Activated T-cell treated with anti-CD3 and anti-CD28 coated beads, Interleukin-2, amount 50 U/mL, for 4 hours (primary cell): Measurements from ENCODE around the gene CD52. TPM values are rescaled to one million over a fixed set of nuclear protein-coding genes. Genes with fewer than 3 reads are reported as not detected.
A peak's percentile ranks its signal among the peaks of the same experiment; 100 is the strongest.

Experiments
- ATAC-seq, 2 donors: fragments of 200-7000 bp; cut with Tn5 transposase; one replicate each; pipeline ENCODE4 v1.10.0; 2021
- DNase-seq: peaks from one replicate; pipeline ENCODE4 v3.0.0-alpha.2; 2020
- H3K27me3 Mint-ChIP-seq: one replicate; pipeline ENCODE4 v1.8.0; 2021; ENCODE audit warnings: low read depth, mixed read lengths
- H3K36me3 Mint-ChIP-seq: one replicate; pipeline ENCODE4 v1.8.0; 2022; ENCODE audit warnings: mixed read lengths; ENCODE audit not compliant: insufficient read depth
- H3K4me1 Mint-ChIP-seq: one replicate; pipeline ENCODE4 v1.8.0; 2021; ENCODE audit warnings: low read depth, mixed read lengths
- H3K4me3 Mint-ChIP-seq: one replicate; pipeline ENCODE4 v1.8.0; 2021; ENCODE audit warnings: mild to moderate bottlenecking, moderate library complexity, mixed read lengths
- H3K9me3 Mint-ChIP-seq: one replicate; pipeline ENCODE4 v1.8.0; 2021; ENCODE audit warnings: mixed read lengths
- total RNA-seq, 3 donors: library from RNA; stranded (reverse); gene quantifications; one replicate each; pipeline ENCODE4 v1.2.1, GENCODE V29; 2021

CD52 gene
- total RNA-seq, 3 donors from 2014 or later: 82.3 to 99.4 (median 93.8) TPM

GRCh38 chr1:26281091-26281958 is 36.4 kb upstream of the CD52 start:
- peaks cover 38% of the 10 kb centered on the region for H3K36me3 Mint-ChIP-seq
- DNase-seq (no peak), ATAC-seq (no peak)
- peak overlapping the region; percentile 88 for H3K4me3 Mint-ChIP-seq
- H3K9me3 Mint-ChIP-seq: no peaks in the 10 kb centered on the region
- peaks cover 88% of the 10 kb centered on the region for H3K4me1 Mint-ChIP-seq
- H3K27me3 Mint-ChIP-seq: no peaks in the 10 kb centered on the region

- H3K9me3 Mint-ChIP-seq: no peaks in the 10 kb centered on the region
- H3K36me3 Mint-ChIP-seq: peaks cover 33% of the 10 kb centered on the region
- peak overlapping the region; percentile 88 for H3K4me3 Mint-ChIP-seq
- peaks cover 87% of the 10 kb centered on the region for H3K4me1 Mint-ChIP-seq
- DNase-seq (no peak), ATAC-seq (no peak)
- no peaks in the 10 kb centered on the region for H3K27me3 Mint-ChIP-seq
These were observed 35.8 kb upstream of the CD52 start for GRCh38 chr1:26281971-26282370.

- H3K4me1 Mint-ChIP-seq: peaks cover 87% of the 10 kb centered on the region
- no peaks in the 10 kb centered on the region for H3K27me3 Mint-ChIP-seq
- peak overlapping the region; percentile 73 for H3K4me3 Mint-ChIP-seq
- ATAC-seq: no peak
- no peak for DNase-seq
- H3K9me3 Mint-ChIP-seq: no peaks in the 10 kb centered on the region
- H3K36me3 Mint-ChIP-seq: peaks cover 30% of the 10 kb centered on the region
These were observed 35.3 kb upstream of the CD52 start for GRCh38 chr1:26282401-26282918.

GRCh38 chr1:26283279-26283853 is 34.4 kb upstream of the CD52 start:
- DNase-seq: no peak
- peaks cover 87% of the 10 kb centered on the region for H3K4me1 Mint-ChIP-seq
- peak overlapping the region; percentile 73 for H3K4me3 Mint-ChIP-seq
- no peak for ATAC-seq
- H3K27me3 Mint-ChIP-seq: no peaks in the 10 kb centered on the region
- H3K9me3 Mint-ChIP-seq: no peaks in the 10 kb centered on the region
- H3K36me3 Mint-ChIP-seq: peaks cover 26% of the 10 kb centered on the region

- Mint-ChIP-seq H3K4me1 (peaks cover 87% of the 10 kb centered on the region), H3K4me3 (peak overlapping the region; percentile 73), H3K9me3 (no peaks in the 10 kb centered on the region), H3K27me3 (no peaks in the 10 kb centered on the region), H3K36me3 (peaks cover 24% of the 10 kb centered on the region)
- ATAC-seq: no peak
- DNase-seq: no peak
These were observed 33.7 kb upstream of the CD52 start for GRCh38 chr1:26283871-26284596.

- H3K36me3 Mint-ChIP-seq: peaks cover 24% of the 10 kb centered on the region
- H3K27me3 Mint-ChIP-seq: no peaks in the 10 kb centered on the region
- ATAC-seq (peak; percentile 73 to 75), DNase-seq (peak; percentile 97)
- H3K9me3 Mint-ChIP-seq: no peaks in the 10 kb centered on the region
- H3K4me1 Mint-ChIP-seq: peaks cover 90% of the 10 kb centered on the region
- H3K4me3 Mint-ChIP-seq: peak overlapping the region; percentile 73
These were observed 33.0 kb upstream of the CD52 start for GRCh38 chr1:26284597-26285347.

- no peak for ATAC-seq
These were observed 32.2 kb upstream of the CD52 start for GRCh38 chr1:26285366-26286063.

GRCh38 chr1:26286064-26286416 is 31.7 kb upstream of the CD52 start:
- no peak overlapping the region for H3K4me3 Mint-ChIP-seq
- H3K9me3 Mint-ChIP-seq: no peaks in the 10 kb centered on the region

More at GRCh38 chr1:26285366-26286063, 32.2 kb upstream of the CD52 start:
- H3K36me3 Mint-ChIP-seq: peaks cover 24% of the 10 kb centered on the region
- DNase-seq: no peak
- H3K9me3 Mint-ChIP-seq: no peaks in the 10 kb centered on the region
- no peaks in the 10 kb centered on the region for H3K27me3 Mint-ChIP-seq
- H3K4me1 Mint-ChIP-seq: peaks cover 96% of the 10 kb centered on the region
- H3K4me3 Mint-ChIP-seq: no peak overlapping the region

GRCh38 chr1:26287033-26287711 is 30.6 kb upstream of the CD52 start:
- Mint-ChIP-seq H3K9me3 (no peaks in the 10 kb centered on the region), H3K36me3 (peaks cover 15% of the 10 kb centered on the region), H3K4me1 (peaks cover 99% of the 10 kb centered on the region), H3K4me3 (peak overlapping the region; percentile 34), H3K27me3 (no peaks in the 10 kb centered on the region)
- DNase-seq (no peak), ATAC-seq (peak; percentile 9)

More at GRCh38 chr1:26286064-26286416, 31.7 kb upstream of the CD52 start:
- Mint-ChIP-seq H3K4me1 (peaks cover 99% of the 10 kb centered on the region), H3K36me3 (peaks cover 22% of the 10 kb centered on the region), H3K27me3 (no peaks in the 10 kb centered on the region)
- ATAC-seq: no peak
- no peak for DNase-seq

GRCh38 chr1:26287811-26288210 is 29.9 kb upstream of the CD52 start:
- DNase-seq (no peak), ATAC-seq (no peak)
- H3K27me3 Mint-ChIP-seq: no peaks in the 10 kb centered on the region
- H3K4me1 Mint-ChIP-seq: peaks cover 93% of the 10 kb centered on the region
- H3K4me3 Mint-ChIP-seq: peak overlapping the region; percentile 34
- peaks cover 10% of the 10 kb centered on the region for H3K36me3 Mint-ChIP-seq
- no peaks in the 10 kb centered on the region for H3K9me3 Mint-ChIP-seq

GRCh38 chr1:26288311-26288941 is 29.3 kb upstream of the CD52 start:
- ATAC-seq: peak; percentile 60 to 69
- H3K4me1 Mint-ChIP-seq: peaks cover 90% of the 10 kb centered on the region
- DNase-seq: peak; percentile 70
- peaks cover 7% of the 10 kb centered on the region for H3K36me3 Mint-ChIP-seq
- H3K4me3 Mint-ChIP-seq: no peak overlapping the region
- H3K9me3 Mint-ChIP-seq: no peaks in the 10 kb centered on the region
- H3K27me3 Mint-ChIP-seq: no peaks in the 10 kb centered on the region

GRCh38 chr1:26289158-26290059 is 28.3 kb upstream of the CD52 start:
- ATAC-seq (no peak), DNase-seq (no peak)
- no peak overlapping the region for H3K4me3 Mint-ChIP-seq
- H3K9me3 Mint-ChIP-seq: no peaks in the 10 kb centered on the region
- H3K27me3 Mint-ChIP-seq: no peaks in the 10 kb centered on the region
- peaks cover 82% of the 10 kb centered on the region for H3K4me1 Mint-ChIP-seq
- peaks cover 5% of the 10 kb centered on the region for H3K36me3 Mint-ChIP-seq
